Measurements from ENCODE around the gene SPARCL1.

GRCh38 chr4:87469390-87469789 is 59.8 kb downstream of the SPARCL1 start:
- TF ChIP-seq RARB (CRISPR knock-in tag; IDR thresholded peaks at IDR 0.05) (no peak), SNAI2 (CRISPR knock-in tag; IDR thresholded peaks at IDR 0.05) (no peak), PATZ1 (CRISPR knock-in tag; IDR thresholded peaks at IDR 0.05; ENCODE audit: borderline replicate concordance) (no peak), TOX (CRISPR knock-in tag; IDR thresholded peaks at IDR 0.05; ENCODE audit: borderline replicate concordance) (no peak), BACH2 (CRISPR knock-in tag; IDR thresholded peaks at IDR 0.05; ENCODE audit: borderline replicate concordance) (no peak), ZFP30 (CRISPR knock-in tag; IDR thresholded peaks at IDR 0.05) (no peak), ZC3H10 (CRISPR knock-in tag; IDR thresholded peaks at IDR 0.05) (no peak), ESRRG (CRISPR knock-in tag; IDR thresholded peaks at IDR 0.05) (no peak), ZFP3 (CRISPR knock-in tag; IDR thresholded peaks at IDR 0.05) (no peak), TSHZ2 (CRISPR knock-in tag; IDR thresholded peaks at IDR 0.05) (no peak)
- TF ChIP-seq, protein P1, sequence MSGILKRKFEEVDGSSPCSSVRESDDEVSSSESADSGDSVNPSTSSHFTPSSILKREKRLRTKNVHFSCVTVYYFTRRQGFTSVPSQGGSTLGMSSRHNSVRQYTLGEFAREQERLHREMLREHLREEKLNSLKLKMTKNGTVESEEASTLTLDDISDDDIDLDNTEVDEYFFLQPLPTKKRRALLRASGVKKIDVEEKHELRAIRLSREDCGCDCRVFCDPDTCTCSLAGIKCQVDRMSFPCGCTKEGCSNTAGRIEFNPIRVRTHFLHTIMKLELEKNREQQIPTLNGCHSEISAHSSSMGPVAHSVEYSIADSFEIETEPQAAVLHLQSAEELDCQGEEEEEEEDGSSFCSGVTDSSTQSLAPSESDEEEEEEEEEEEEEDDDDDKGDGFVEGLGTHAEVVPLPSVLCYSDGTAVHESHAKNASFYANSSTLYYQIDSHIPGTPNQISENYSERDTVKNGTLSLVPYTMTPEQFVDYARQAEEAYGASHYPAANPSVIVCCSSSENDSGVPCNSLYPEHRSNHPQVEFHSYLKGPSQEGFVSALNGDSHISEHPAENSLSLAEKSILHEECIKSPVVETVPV (CRISPR knock-in tag; IDR thresholded peaks at IDR 0.05): no peak

All from SK-N-SH treated with all-trans-retinoic acid at 6 μM for 48 hours (cell line).